ENCODE measurements around the gene GON4L.
"Not testable (repeated sequence)": the region's sequence is repeated elsewhere in the genome, so short reads cannot be mapped to it uniquely, and the experiment has no call there.

The GON4L gene

GRCh38 chr1:155809088-155809487 is 47.9 kb downstream of the GON4L start:
- TF ChIP-seq CTCF (IDR thresholded peaks at IDR 0.05; ENCODE audit: extremely low read depth, missing control alignments) = no peak
- no peak for DNase-seq (ENCODE audit: low spot score)

- no peak for DNase-seq (ENCODE audit: low spot score)
- TF ChIP-seq CTCF (IDR thresholded peaks at IDR 0.05; ENCODE audit: extremely low read depth, missing control alignments) = no peak
These were observed 55.9 kb downstream of the GON4L start for GRCh38 chr1:155801149-155801548.

- not testable (repeated sequence) for DNase-seq (ENCODE audit: low spot score)
These were observed 61.4 kb downstream of the GON4L start for GRCh38 chr1:155795618-155796017.

GRCh38 chr1:155794605-155795245 is 62.3 kb downstream of the GON4L start:
- DNase-seq (ENCODE audit: low spot score) = no peak
- TF ChIP-seq CTCF (IDR thresholded peaks at IDR 0.05; ENCODE audit: extremely low read depth, missing control alignments) = no peak

GRCh38 chr1:155793213-155793612 is 63.8 kb downstream of the GON4L start:
- DNase-seq (ENCODE audit: low spot score) = no peak
- TF ChIP-seq CTCF (IDR thresholded peaks at IDR 0.05; ENCODE audit: extremely low read depth, missing control alignments) = no peak

GRCh38 chr1:155777582-155777981 is 79.4 kb downstream of the GON4L start:
- no peak for TF ChIP-seq CTCF (IDR thresholded peaks at IDR 0.05; ENCODE audit: extremely low read depth, missing control alignments)
- no peak for DNase-seq (ENCODE audit: low spot score)

- no peak for DNase-seq (ENCODE audit: low spot score)
- TF ChIP-seq CTCF (IDR thresholded peaks at IDR 0.05; ENCODE audit: extremely low read depth, missing control alignments) = no peak
These were observed 80.6 kb downstream of the GON4L start for GRCh38 chr1:155776414-155776813.

- no peak for TF ChIP-seq CTCF (IDR thresholded peaks at IDR 0.05; ENCODE audit: extremely low read depth, missing control alignments)
- DNase-seq (ENCODE audit: low spot score) = no peak
These were observed 83.8 kb downstream of the GON4L start for GRCh38 chr1:155773221-155773620.
